Measurements from ENCODE around the gene PDE6A.

Gene PDE6A

DNA sequence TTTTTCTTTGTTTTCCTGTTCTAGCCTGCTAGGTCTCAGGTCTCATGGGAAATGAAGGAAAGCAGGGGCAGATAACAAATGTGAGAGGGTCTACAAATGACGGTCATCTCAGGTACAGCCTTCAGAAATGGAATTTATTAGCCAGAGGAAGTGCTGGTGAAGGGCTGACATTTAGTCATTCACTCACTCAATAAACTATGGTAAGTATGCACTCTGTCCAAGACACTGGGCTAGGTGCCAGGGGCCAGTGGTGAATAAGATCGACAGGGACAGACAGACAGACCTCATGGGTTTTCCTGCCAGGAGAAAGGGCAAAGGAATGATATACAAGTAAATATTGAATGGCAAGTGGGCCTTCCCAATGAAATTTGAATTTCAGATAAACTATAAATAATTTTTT lies 6.3 kb downstream of the PDE6A start:
- peaks cover 33% of the 10 kb centered on the region for H3K27me3 ChIP-seq (ENCODE audit: control insufficient read depth, low read length)
- H3K4me1 ChIP-seq (ENCODE audit: control insufficient read depth, low read length) = no peaks in the 10 kb centered on the region
- TF ChIP-seq EZH2phosphoT487 (IDR thresholded peaks at IDR 0.05; ENCODE audit: borderline replicate concordance, low read length) (no peak), CTCF (IDR thresholded peaks at IDR 0.05; ENCODE audit: low read depth, low read length, poor library complexity, severe bottlenecking) (no peak)
- H4K20me1 ChIP-seq (ENCODE audit: control insufficient read depth, insufficient read depth, low read depth, low read length) = no peaks in the 10 kb centered on the region
- H3K4me3 ChIP-seq (ENCODE audit: low read length) = no peak overlapping the region
- H3K79me2 ChIP-seq (ENCODE audit: control insufficient read depth, low read length) = no peaks in the 10 kb centered on the region
- H3K27ac ChIP-seq (ENCODE audit: low read depth, low read length) = no peak overlapping the region
- no peaks in the 10 kb centered on the region for H3K36me3 ChIP-seq (ENCODE audit: control insufficient read depth, low read length)
- no peaks in the 10 kb centered on the region for H3K9me2 ChIP-seq (replicated peaks; ENCODE audit: control insufficient read depth, low read length)
- H3F3A ChIP-seq (ENCODE audit: control insufficient read depth, insufficient read depth) = no peaks in the 10 kb centered on the region
- H3K9me3 ChIP-seq (ENCODE audit: control insufficient read depth, insufficient read depth, low read length) = no peaks in the 10 kb centered on the region
- no peak overlapping the region for H3K4me2 ChIP-seq (ENCODE audit: low read length)

- H3K4me3 ChIP-seq (ENCODE audit: low read length) = no peak overlapping the region
- TF ChIP-seq CTCF (IDR thresholded peaks at IDR 0.05; ENCODE audit: low read depth, low read length, poor library complexity, severe bottlenecking) (no peak), EZH2phosphoT487 (IDR thresholded peaks at IDR 0.05; ENCODE audit: borderline replicate concordance, low read length) (no peak)
- no peaks in the 10 kb centered on the region for H3K79me2 ChIP-seq (ENCODE audit: control insufficient read depth, low read length)
- no peaks in the 10 kb centered on the region for H3K36me3 ChIP-seq (ENCODE audit: control insufficient read depth, low read length)
- no peaks in the 10 kb centered on the region for H3K4me1 ChIP-seq (ENCODE audit: control insufficient read depth, low read length)
- H4K20me1 ChIP-seq (ENCODE audit: control insufficient read depth, insufficient read depth, low read depth, low read length) = no peaks in the 10 kb centered on the region
- H3K4me2 ChIP-seq (ENCODE audit: low read length) = no peak overlapping the region
- H3K27me3 ChIP-seq (ENCODE audit: control insufficient read depth, low read length) = peaks cover 33% of the 10 kb centered on the region
- no peaks in the 10 kb centered on the region for H3K9me2 ChIP-seq (replicated peaks; ENCODE audit: control insufficient read depth, low read length)
- H3F3A ChIP-seq (ENCODE audit: control insufficient read depth, insufficient read depth) = no peaks in the 10 kb centered on the region
- H3K27ac ChIP-seq (ENCODE audit: low read depth, low read length) = no peak overlapping the region
- no peaks in the 10 kb centered on the region for H3K9me3 ChIP-seq (ENCODE audit: control insufficient read depth, insufficient read depth, low read length)
Measured at GRCh38 chr5:149937610-149938009, 7.0 kb downstream of the PDE6A start.

DNA sequence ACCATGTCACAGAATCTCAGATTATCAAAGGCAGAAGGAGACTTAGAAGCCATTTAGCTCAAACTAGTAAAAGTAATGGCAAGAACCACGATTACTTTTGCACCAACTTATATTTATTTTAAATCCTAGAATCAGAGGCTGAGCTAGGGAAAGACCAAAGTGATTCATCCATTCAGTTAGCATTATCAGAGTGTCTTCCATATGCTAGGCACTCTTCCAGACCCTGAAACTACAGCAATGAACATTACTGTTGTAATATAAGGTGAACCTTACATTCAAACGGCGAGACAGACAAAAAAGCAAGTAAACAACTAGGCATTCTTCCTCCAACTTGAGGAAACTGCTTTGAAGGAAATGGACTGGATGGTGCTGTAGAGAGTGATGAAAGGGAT lies 7.9 kb downstream of the PDE6A start:
- Histone ChIP-seq H3K27ac (ENCODE audit: low read depth, low read length) (no peak overlapping the region), H3K27me3 (ENCODE audit: control insufficient read depth, low read length) (peaks cover 33% of the 10 kb centered on the region), H3K4me1 (ENCODE audit: control insufficient read depth, low read length) (no peaks in the 10 kb centered on the region), H3K4me3 (ENCODE audit: low read length) (no peak overlapping the region), H3K36me3 (ENCODE audit: control insufficient read depth, low read length) (no peaks in the 10 kb centered on the region), H3K9me2 (replicated peaks; ENCODE audit: control insufficient read depth, low read length) (no peaks in the 10 kb centered on the region), H3K79me2 (ENCODE audit: control insufficient read depth, low read length) (no peaks in the 10 kb centered on the region), H3K4me2 (ENCODE audit: low read length) (no peak overlapping the region), H4K20me1 (ENCODE audit: control insufficient read depth, insufficient read depth, low read depth, low read length) (no peaks in the 10 kb centered on the region), H3K9me3 (ENCODE audit: control insufficient read depth, insufficient read depth, low read length) (no peaks in the 10 kb centered on the region), H3F3A (ENCODE audit: control insufficient read depth, insufficient read depth) (no peaks in the 10 kb centered on the region)
- TF ChIP-seq EZH2phosphoT487 (IDR thresholded peaks at IDR 0.05; ENCODE audit: borderline replicate concordance, low read length) (no peak), CTCF (IDR thresholded peaks at IDR 0.05; ENCODE audit: low read depth, low read length, poor library complexity, severe bottlenecking) (no peak)

All from DOHH2 (cell line).